ENCODE measurements around the gene RFC4. TPM values are rescaled to one million over a fixed set of nuclear protein-coding genes. Genes with fewer than 3 reads are reported as not detected.

RFC4 gene
- polyA plus RNA-seq, 3 donors from 2014 or later = 17.7 to 19.5 (median 18.1) TPM

Other genes with a start within 250 kb of the RFC4 start
- gene TBCCD1, start 239.1 kb downstream of the RFC4 start, polyA plus RNA-seq = 10 to 100 TPM; 18.8 to 32.4 (median 21.6) TPM
- 10 to 100 TPM; 61.3 to 89.6 (median 81.0) TPM for gene DNAJB11, start 235.8 kb downstream of the RFC4 start, polyA plus RNA-seq
- not detected for gene AHSG, start 193.4 kb downstream of the RFC4 start, polyA plus RNA-seq
- gene FETUB, start 166.1 kb downstream of the RFC4 start, polyA plus RNA-seq = not detected
- not detected for gene HRG, start 140.5 kb downstream of the RFC4 start, polyA plus RNA-seq
- not detected for gene KNG1, start 89.1 kb downstream of the RFC4 start, polyA plus RNA-seq
- gene EIF4A2, start 22.9 kb downstream of the RFC4 start, polyA plus RNA-seq = 100 to 1,000 TPM; 132 to 151 (median 140) TPM
- not detected for gene ADIPOQ, start 36.2 kb upstream of the RFC4 start, polyA plus RNA-seq
- gene ST6GAL1, start 124.0 kb upstream of the RFC4 start, polyA plus RNA-seq = 100 to 1,000 TPM in 1 of 3 donors, 10 to 100 TPM in 2; 49.8 to 142 (median 74.4) TPM